Measurements from ENCODE around the gene RELN. TPM values are rescaled to one million over a fixed set of nuclear protein-coding genes. Genes with fewer than 3 reads are reported as not detected.
"Not testable (repeated sequence)": the region's sequence is repeated elsewhere in the genome, so short reads cannot be mapped to it uniquely, and the experiment has no call there.

The RELN gene
- total RNA-seq, 1 donor from 2014 or later: 0.44 TPM

GRCh38 chr7:103521937-103522336 lies 467.5 kb downstream of the RELN start:
- no peaks in the 10 kb centered on the region for H3K4me1 ChIP-seq
- intact Hi-C loops (cut with micrococcal nuclease): no loop called here
- no peaks in the 10 kb centered on the region for H3K9me3 ChIP-seq (replicated peaks)
- H3K27me3 ChIP-seq (ENCODE audit: low read depth): peaks cover 20% of the 10 kb centered on the region
- DNase-seq: no peak
- no peak for TF ChIP-seq CTCF (IDR thresholded peaks at IDR 0.05; ENCODE audit: borderline replicate concordance)
- no peaks in the 10 kb centered on the region for H3K36me3 ChIP-seq
- no peak overlapping the region for H3K27ac ChIP-seq (replicated peaks)
- no peak overlapping the region for H3K4me3 ChIP-seq

GRCh38 chr7:103504505-103505135 lies 484.8 kb downstream of the RELN start:
- TF ChIP-seq CTCF (IDR thresholded peaks at IDR 0.05; ENCODE audit: borderline replicate concordance): no peak
- Histone ChIP-seq H3K4me3 (no peak overlapping the region), H3K9me3 (replicated peaks) (no peaks in the 10 kb centered on the region), H3K36me3 (no peaks in the 10 kb centered on the region), H3K27ac (replicated peaks) (no peak overlapping the region), H3K4me1 (no peaks in the 10 kb centered on the region), H3K27me3 (ENCODE audit: low read depth) (peaks cover 14% of the 10 kb centered on the region)
- DNase-seq: no peak
- intact Hi-C loops (cut with micrococcal nuclease): no loop called here

- no peak overlapping the region for H3K4me3 ChIP-seq
Observed at GRCh38 chr7:103501206-103501605, 488.3 kb downstream of the RELN start.

GRCh38 chr7:103499976-103500375 lies 489.5 kb downstream of the RELN start:
- Histone ChIP-seq H3K4me3 (no peak overlapping the region), H3K36me3 (no peaks in the 10 kb centered on the region), H3K9me3 (replicated peaks) (no peaks in the 10 kb centered on the region), H3K27me3 (ENCODE audit: low read depth) (peaks cover 9% of the 10 kb centered on the region), H3K4me1 (no peaks in the 10 kb centered on the region), H3K27ac (replicated peaks) (no peak overlapping the region)
- TF ChIP-seq CTCF (IDR thresholded peaks at IDR 0.05; ENCODE audit: borderline replicate concordance): no peak
- intact Hi-C loops (cut with micrococcal nuclease): no loop called here
- DNase-seq: no peak

More at GRCh38 chr7:103501206-103501605, 488.3 kb downstream of the RELN start:
- TF ChIP-seq CTCF (IDR thresholded peaks at IDR 0.05; ENCODE audit: borderline replicate concordance): no peak
- no peak overlapping the region for H3K27ac ChIP-seq (replicated peaks)
- DNase-seq: no peak
- no peaks in the 10 kb centered on the region for H3K4me1 ChIP-seq
- H3K36me3 ChIP-seq: no peaks in the 10 kb centered on the region
- H3K9me3 ChIP-seq (replicated peaks): no peaks in the 10 kb centered on the region
- intact Hi-C loops (cut with micrococcal nuclease): no loop called here
- peaks cover 14% of the 10 kb centered on the region for H3K27me3 ChIP-seq (ENCODE audit: low read depth)

GRCh38 chr7:103487419-103487818 lies 502.0 kb downstream of the RELN start:
- intact Hi-C loops (cut with micrococcal nuclease): no loop called here
- peaks cover 17% of the 10 kb centered on the region for H3K27me3 ChIP-seq (ENCODE audit: low read depth)
- no peaks in the 10 kb centered on the region for H3K9me3 ChIP-seq (replicated peaks)
- no peak overlapping the region for H3K27ac ChIP-seq (replicated peaks)
- H3K36me3 ChIP-seq: no peaks in the 10 kb centered on the region
- no peak overlapping the region for H3K4me3 ChIP-seq
- TF ChIP-seq CTCF (IDR thresholded peaks at IDR 0.05; ENCODE audit: borderline replicate concordance): no peak
- no peaks in the 10 kb centered on the region for H3K4me1 ChIP-seq
- no peak for DNase-seq

GRCh38 chr7:103486873-103487272 lies 502.6 kb downstream of the RELN start:
- H3K36me3 ChIP-seq; DNase-seq; H3K27ac ChIP-seq (replicated peaks); H3K4me3 ChIP-seq; H3K4me1 ChIP-seq; intact Hi-C loops (cut with micrococcal nuclease); H3K9me3 ChIP-seq (replicated peaks): not testable (repeated sequence)
- H3K27me3 ChIP-seq (ENCODE audit: low read depth): peaks cover 22% of the 10 kb centered on the region
